A673 (cell line): ENCODE data around the gene DSE. TPM values are rescaled to one million over a fixed set of nuclear protein-coding genes. Genes with fewer than 3 reads are reported as not detected.

Experiments
- BruUV-seq: library from RNA; stranded (reverse); fragments of 400-500 nt; replicated peaks from 2 replicates; lab custom pipeline; 2021; lab: Mats Ljungman, UMichigan
- CTCF ChIA-PET: fragments of 300-600 bp; sonication (Branson Sonifier 250); formaldehyde crosslinking; loops from one replicate; lab custom pipeline; 2022; ENCODE audit warnings: antibody characterized with exemption; lab: Charles Lee
- POLR2A ChIA-PET: fragments of 300-600 bp; sonication (Branson Sonifier 250); formaldehyde crosslinking; loops from one replicate; lab custom pipeline; 2022; ENCODE audit warnings: antibody characterized with exemption; ENCODE audit not compliant: low non-redundant PET; lab: Charles Lee
- DNase-seq: peaks from one replicate; pipeline ENCODE4 v3.0.0-alpha.2; 2015; ENCODE audit warnings: low spot score
- H3K27ac ChIP-seq: fragments of 200-600 bp; sonication (generic); 2 replicates; pipeline ENCODE4 v1.5.1; 2016; ENCODE audit warnings: mixed run types, low read depth, mild to moderate bottlenecking, mixed read lengths, antibody characterized with exemption, low read length; ENCODE audit not compliant: poor library complexity, severe bottlenecking
- H3K27me3 ChIP-seq: fragments of 200-600 bp; sonication (generic); replicated peaks from 2 replicates; pipeline ENCODE4 v1.6.1; 2017; ENCODE audit warnings: mixed run types, low read depth, mild to moderate bottlenecking, mixed read lengths, antibody characterized with exemption, low read length; ENCODE audit not compliant: insufficient read depth, poor library complexity
- H3K36me3 ChIP-seq: fragments of 200-600 bp; sonication (generic); 2 replicates; pipeline ENCODE4 v1.6.1; 2016; ENCODE audit warnings: mixed run types, mild to moderate bottlenecking, mixed read lengths, antibody characterized with exemption, low read length; ENCODE audit not compliant: insufficient read depth, poor library complexity, severe bottlenecking
- H3K4me1 ChIP-seq: fragments of 200-600 bp; sonication (generic); 2 replicates; pipeline ENCODE4 v1.6.1; 2017; ENCODE audit warnings: mixed run types, mild to moderate bottlenecking, mixed read lengths, antibody characterized with exemption, low read length; ENCODE audit not compliant: insufficient read depth, poor library complexity, severe bottlenecking
- H3K4me3 ChIP-seq: fragments of 200-600 bp; sonication (generic); 2 replicates; pipeline ENCODE4 v1.5.1; 2016; ENCODE audit warnings: low read depth, mixed run types, mild to moderate bottlenecking, mixed read lengths, low read length; ENCODE audit not compliant: poor library complexity, severe bottlenecking
- H3K9me3 ChIP-seq: fragments of 200-600 bp; sonication (generic); 2 replicates; pipeline ENCODE4 v1.6.1; 2016; ENCODE audit warnings: mixed run types, low read depth, mild to moderate bottlenecking, mixed read lengths, antibody characterized with exemption, low read length; ENCODE audit not compliant: poor library complexity, severe bottlenecking
- EZH2 ChIP-seq: fragments of 200-600 bp; sonication (generic); IDR thresholded peaks from 2 replicates; pipeline ENCODE4 v1.6.1; 2017; ENCODE audit warnings: borderline replicate concordance, low read depth, mild to moderate bottlenecking, mixed read lengths, antibody characterized with exemption, low read length; ENCODE audit not compliant: poor library complexity, severe bottlenecking
- intact Hi-C: fragments of 100-400 bp; cut with micrococcal nuclease; formaldehyde crosslinking; loops from one replicate; pipeline ENCODE4 v1.10.0; 2022; ENCODE audit not compliant: unreplicated experiment
- total RNA-seq: library from RNA; stranded (reverse); gene quantifications from 2 replicates; pipeline ENCODE4 v1.2.3, GENCODE V29; 2021
- TF ChIP-seq, protein P1 (sequence below): fragments of 300-800, 200-600 bp; sonication (generic); conservative IDR thresholded peaks from 2 replicates; pipeline ENCODE4 v1.5.1; 2017; ENCODE audit warnings: low read depth, mild to moderate bottlenecking, antibody characterized with exemption, low read length, moderate library complexity, mixed read lengths

The DSE gene
- total RNA-seq, 1 experiment from 2014 or later, result 31.4 TPM

DNA sequence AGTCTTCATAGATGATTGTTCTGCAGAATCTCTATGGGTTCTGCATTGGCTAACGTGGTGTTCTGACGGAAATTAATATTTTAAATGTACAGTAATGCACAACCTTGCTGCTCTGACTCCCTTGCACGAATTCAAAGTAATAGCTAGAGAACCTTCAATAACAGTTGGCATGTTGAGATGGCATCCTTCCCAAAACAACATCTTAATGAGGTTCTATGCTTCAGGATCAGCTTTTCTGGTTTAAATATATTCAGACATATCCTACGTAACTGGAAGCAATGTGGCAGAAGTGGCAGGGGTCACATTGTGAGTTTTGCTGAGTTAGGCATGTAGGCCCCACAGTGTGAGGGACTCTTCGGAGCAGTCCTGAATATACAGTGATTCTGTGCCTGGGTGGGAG, 25.7 kb downstream of the DSE start:
- H3K4me1 ChIP-seq, result peaks cover 38% of the 10 kb centered on the region
- no peaks in the 10 kb centered on the region for H3K9me3 ChIP-seq
- H3K36me3 ChIP-seq, result no peaks in the 10 kb centered on the region
- no peaks in the 10 kb centered on the region for H3K27me3 ChIP-seq
- CTCF ChIA-PET, result interaction anchor here (0.5 kb wide), 1 partner anchor 115 kb away, joined by 4 read pairs; the partner anchor contains the start of gene CALHM5
- no peak for DNase-seq
- intact Hi-C loops, result no loop called here
- POLR2A ChIA-PET, result no interaction called here
- TF ChIP-seq, protein P1, sequence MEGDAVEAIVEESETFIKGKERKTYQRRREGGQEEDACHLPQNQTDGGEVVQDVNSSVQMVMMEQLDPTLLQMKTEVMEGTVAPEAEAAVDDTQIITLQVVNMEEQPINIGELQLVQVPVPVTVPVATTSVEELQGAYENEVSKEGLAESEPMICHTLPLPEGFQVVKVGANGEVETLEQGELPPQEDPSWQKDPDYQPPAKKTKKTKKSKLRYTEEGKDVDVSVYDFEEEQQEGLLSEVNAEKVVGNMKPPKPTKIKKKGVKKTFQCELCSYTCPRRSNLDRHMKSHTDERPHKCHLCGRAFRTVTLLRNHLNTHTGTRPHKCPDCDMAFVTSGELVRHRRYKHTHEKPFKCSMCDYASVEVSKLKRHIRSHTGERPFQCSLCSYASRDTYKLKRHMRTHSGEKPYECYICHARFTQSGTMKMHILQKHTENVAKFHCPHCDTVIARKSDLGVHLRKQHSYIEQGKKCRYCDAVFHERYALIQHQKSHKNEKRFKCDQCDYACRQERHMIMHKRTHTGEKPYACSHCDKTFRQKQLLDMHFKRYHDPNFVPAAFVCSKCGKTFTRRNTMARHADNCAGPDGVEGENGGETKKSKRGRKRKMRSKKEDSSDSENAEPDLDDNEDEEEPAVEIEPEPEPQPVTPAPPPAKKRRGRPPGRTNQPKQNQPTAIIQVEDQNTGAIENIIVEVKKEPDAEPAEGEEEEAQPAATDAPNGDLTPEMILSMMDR, result no peak
- no peak for TF ChIP-seq EZH2
- H3K4me3 ChIP-seq, result no peak overlapping the region
- no TSS peak for BruUV-seq
- no peak overlapping the region for H3K27ac ChIP-seq

DNA sequence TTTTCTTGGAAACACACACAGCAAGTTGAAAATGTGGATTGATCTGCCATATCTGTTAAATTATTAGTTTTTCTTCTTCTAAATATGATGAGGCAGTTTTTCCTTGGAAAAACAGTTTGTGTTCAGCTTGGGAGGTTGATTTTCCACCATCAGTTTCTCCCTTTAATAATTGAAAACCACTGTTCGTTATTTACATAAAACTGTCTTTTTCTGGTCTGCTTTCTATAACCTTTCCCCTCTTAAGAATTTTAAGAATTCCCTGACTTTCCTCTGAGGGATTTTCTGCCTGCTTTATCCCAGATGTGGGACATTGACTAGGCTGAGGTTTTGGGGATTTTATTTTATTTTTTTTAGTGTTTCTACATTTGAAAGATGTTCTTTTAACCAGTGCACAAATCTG, 27.2 kb downstream of the DSE start:
- no peak overlapping the region for H3K4me3 ChIP-seq
- no TSS peak for BruUV-seq
- TF ChIP-seq, protein P1, result no peak
- no peak for TF ChIP-seq EZH2
- H3K4me1 ChIP-seq, result peaks cover 32% of the 10 kb centered on the region
- DNase-seq, result no peak
- POLR2A ChIA-PET, result no interaction called here
- no peaks in the 10 kb centered on the region for H3K9me3 ChIP-seq
- CTCF ChIA-PET, result no interaction called here
- intact Hi-C loops, result no loop called here
- no peak overlapping the region for H3K27ac ChIP-seq
- no peaks in the 10 kb centered on the region for H3K27me3 ChIP-seq
- no peaks in the 10 kb centered on the region for H3K36me3 ChIP-seq

DNA sequence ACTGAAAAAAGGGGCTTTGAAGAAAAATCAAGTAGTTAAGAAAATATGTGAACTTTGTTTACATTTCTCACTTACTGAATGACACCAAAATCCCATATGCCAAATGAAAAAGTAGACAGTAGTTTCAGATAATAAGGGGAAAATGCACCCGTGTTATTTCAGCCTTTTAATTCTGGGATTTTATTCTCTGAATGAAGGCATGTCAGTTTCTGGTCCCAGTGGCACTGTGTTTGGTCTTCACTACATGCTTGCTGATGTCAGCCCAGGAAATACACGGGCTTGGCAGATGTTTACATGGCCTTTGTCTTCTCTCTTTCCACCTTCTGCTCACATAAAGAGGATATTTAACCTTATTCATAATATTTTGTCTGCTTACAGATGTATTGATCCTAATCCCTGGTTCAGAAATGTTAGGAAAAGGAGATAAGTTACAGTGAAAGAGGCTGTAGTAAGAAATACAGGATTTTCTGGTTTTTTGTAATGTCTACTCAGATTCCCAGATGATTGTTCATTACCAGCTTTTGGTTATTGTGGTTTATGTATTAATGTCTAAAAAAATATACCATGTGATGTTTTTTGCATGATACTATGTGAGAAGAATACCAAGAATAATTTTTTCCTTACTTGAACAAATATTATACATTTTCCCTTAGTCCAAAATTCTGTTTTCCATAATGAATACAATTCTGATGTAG, 27.7 kb downstream of the DSE start:
- CTCF ChIA-PET, result no interaction called here
- H3K27ac ChIP-seq, result no peak overlapping the region
- TF ChIP-seq, protein P1, result no peak
- no peak for TF ChIP-seq EZH2
- H3K27me3 ChIP-seq, result no peaks in the 10 kb centered on the region
- no peaks in the 10 kb centered on the region for H3K9me3 ChIP-seq
- BruUV-seq, result no TSS peak
- no peaks in the 10 kb centered on the region for H3K36me3 ChIP-seq
- intact Hi-C loops, result no loop called here
- POLR2A ChIA-PET, result no interaction called here
- no peak overlapping the region for H3K4me3 ChIP-seq
- DNase-seq, result no peak
- peaks cover 28% of the 10 kb centered on the region for H3K4me1 ChIP-seq
